GM20000 (cell line): ENCODE results near the gene TBC1D2.

Experiments used
- DNase-seq: peaks from one replicate; pipeline ENCODE4 v3.0.0; 2012; ENCODE audit warnings: low spot score
- CTCF ChIP-seq: IDR thresholded peaks from 2 replicates; pipeline ENCODE4 v1.5.1; 2012; ENCODE audit warnings: mild to moderate bottlenecking, control low read depth; ENCODE audit errors: extremely low read depth, missing control alignments

TBC1D2 gene

GRCh38 chr9:98157372-98157771, 98.1 kb downstream of the TBC1D2 start:
- DNase-seq, result no peak
- TF ChIP-seq CTCF, result no peak

- no peak for TF ChIP-seq CTCF
- DNase-seq, result no peak
Observed at GRCh38 chr9:98154678-98155077, 100.8 kb downstream of the TBC1D2 start.

GRCh38 chr9:98152526-98152925, 102.9 kb downstream of the TBC1D2 start:
- no peak for DNase-seq

GRCh38 chr9:98150721-98151120, 104.7 kb downstream of the TBC1D2 start:
- no peak for DNase-seq
- TF ChIP-seq CTCF, result no peak

More at GRCh38 chr9:98152526-98152925, 102.9 kb downstream of the TBC1D2 start:
- TF ChIP-seq CTCF, result no peak

GRCh38 chr9:98150164-98150563, 105.3 kb downstream of the TBC1D2 start:
- DNase-seq, result no peak
- no peak for TF ChIP-seq CTCF

GRCh38 chr9:98149422-98149821, 106.0 kb downstream of the TBC1D2 start:
- no peak for TF ChIP-seq CTCF
- DNase-seq, result no peak
